Measurements from ENCODE around the gene VSX1. TPM values are rescaled to one million over a fixed set of nuclear protein-coding genes. Genes with fewer than 3 reads are reported as not detected.

The VSX1 gene
- total and polyA plus RNA-seq, 9 of the 15 experiments (the other 6 are each of a cell fraction or from before 2014, with no cell fraction given) = not detected

- TF ChIP-seq ZBTB2 (IDR thresholded peaks at IDR 0.05) (no peak), NR2C2 (CRISPR knock-in tag; IDR thresholded peaks at IDR 0.05) (no peak), NR2C2 (tag; IDR thresholded peaks at IDR 0.05) (no peak), ZNF766 (CRISPR knock-in tag; conservative IDR thresholded peaks at IDR 0.05) (no peak), TEAD4 (IDR thresholded peaks at IDR 0.05; ENCODE audit: low read length) (no peak), TEAD4 (CRISPR knock-in tag; IDR thresholded peaks at IDR 0.05; ENCODE audit: borderline replicate concordance) (no peak), REST (IDR thresholded peaks at IDR 0.05; ENCODE audit: borderline replicate concordance) (peak; percentile 94), REST (CRISPR knock-in tag; IDR thresholded peaks at IDR 0.05; ENCODE audit: low read depth) (peak; percentile 68; the same call in 1 of the 2 replicates), DLX4 (CRISPR knock-in tag; IDR thresholded peaks at IDR 0.05) (no peak), ZNF384 (IDR thresholded peaks at IDR 0.05; ENCODE audit: low read depth, low read length) (no peak), ATF3 (IDR thresholded peaks at IDR 0.05) (peak; percentile 81), ATF3 (CRISPR knock-in tag; conservative IDR thresholded peaks at IDR 0.05) (no peak), ATF4 (CRISPR knock-in tag; IDR thresholded peaks at IDR 0.05) (no peak), TCFL5 (CRISPR knock-in tag; conservative IDR thresholded peaks at IDR 0.05) (no peak), ARID3B (CRISPR knock-in tag; IDR thresholded peaks at IDR 0.05; ENCODE audit: borderline replicate concordance) (no peak)
Measured at GRCh38 chr20:25054995-25055629, 26.8 kb downstream of the VSX1 start (continued).

All from K562 (cell line).